ENCODE measurements around the gene CASZ1. TPM values are rescaled to one million over a fixed set of nuclear protein-coding genes. Genes with fewer than 3 reads are reported as not detected.

The CASZ1 gene
- total RNA-seq, 1 donor from 2014 or later = 4.0 TPM

GRCh38 chr1:10620776-10621175 is 175.7 kb downstream of the CASZ1 start:
- DNase-seq (ENCODE audit: low read depth) = no peak
- no peak for TF ChIP-seq CTCF (IDR thresholded peaks at IDR 0.05; ENCODE audit: insufficient read depth, low read depth, low read length)
- TF ChIP-seq EZH2 (IDR thresholded peaks at IDR 0.05; ENCODE audit: insufficient read depth, low read length) = no peak

GRCh38 chr1:10617931-10618885 is 178.2 kb downstream of the CASZ1 start:
- no peak for DNase-seq (ENCODE audit: low read depth)
- Histone ChIP-seq H3K4me2 (ENCODE audit: low read length) (no peak overlapping the region), H2AFZ (ENCODE audit: low read depth, low read length) (no peak overlapping the region), H3K4me1 (ENCODE audit: insufficient read depth, low read length) (peaks cover 8% of the 10 kb centered on the region), H3K4me3 (ENCODE audit: insufficient read depth, low read depth, low read length) (no peak overlapping the region), H3K27me3 (ENCODE audit: insufficient read depth, low read length) (no peaks in the 10 kb centered on the region), H3K27ac (ENCODE audit: low read depth, low read length) (no peak overlapping the region), H3K79me2 (ENCODE audit: insufficient read depth, low read length) (no peaks in the 10 kb centered on the region), H3K36me3 (ENCODE audit: insufficient read depth, low read length) (no peaks in the 10 kb centered on the region), H3K9ac (ENCODE audit: low read length) (no peak overlapping the region), H4K20me1 (ENCODE audit: insufficient read depth, low read length) (peaks cover 43% of the 10 kb centered on the region), H3K9me3 (ENCODE audit: insufficient read depth, low read depth, low read length) (no peaks in the 10 kb centered on the region)
- Mint-ChIP-seq H3K4me1 (ENCODE audit: low read depth, unreplicated experiment) (no peaks in the 10 kb centered on the region), H3K9me3 (ENCODE audit: unreplicated experiment) (no peaks in the 10 kb centered on the region), H3K4me3 (ENCODE audit: unreplicated experiment) (no peak overlapping the region), H3K27ac (ENCODE audit: unreplicated experiment) (no peak overlapping the region), H3K36me3 (ENCODE audit: low read depth, unreplicated experiment) (peaks cover 13% of the 10 kb centered on the region), H3K27me3 (ENCODE audit: low read depth, unreplicated experiment) (no peaks in the 10 kb centered on the region)
- no peak for TF ChIP-seq EZH2 (IDR thresholded peaks at IDR 0.05; ENCODE audit: insufficient read depth, low read length)
- TF ChIP-seq CTCF (IDR thresholded peaks at IDR 0.05; ENCODE audit: insufficient read depth, low read depth, low read length) = no peak
- no peak for FAIRE-seq

More at GRCh38 chr1:10620776-10621175, 175.7 kb downstream of the CASZ1 start:
- Mint-ChIP-seq H3K4me3 (ENCODE audit: unreplicated experiment) (no peak overlapping the region), H3K4me1 (ENCODE audit: low read depth, unreplicated experiment) (no peaks in the 10 kb centered on the region), H3K27me3 (ENCODE audit: low read depth, unreplicated experiment) (no peaks in the 10 kb centered on the region), H3K9me3 (ENCODE audit: unreplicated experiment) (no peaks in the 10 kb centered on the region), H3K36me3 (ENCODE audit: low read depth, unreplicated experiment) (peaks cover 18% of the 10 kb centered on the region), H3K27ac (ENCODE audit: unreplicated experiment) (no peak overlapping the region)
- H3K4me1 ChIP-seq (ENCODE audit: insufficient read depth, low read length) = peaks cover 3% of the 10 kb centered on the region
- no peak overlapping the region for H3K4me2 ChIP-seq (ENCODE audit: low read length)
- no peak overlapping the region for H3K9ac ChIP-seq (ENCODE audit: low read length)
- no peaks in the 10 kb centered on the region for H3K27me3 ChIP-seq (ENCODE audit: insufficient read depth, low read length)
- no peak overlapping the region for H3K4me3 ChIP-seq (ENCODE audit: insufficient read depth, low read depth, low read length)
- H3K27ac ChIP-seq (ENCODE audit: low read depth, low read length) = no peak overlapping the region
- H4K20me1 ChIP-seq (ENCODE audit: insufficient read depth, low read length) = peaks cover 18% of the 10 kb centered on the region
- H2AFZ ChIP-seq (ENCODE audit: low read depth, low read length) = no peak overlapping the region
- FAIRE-seq = no peak
- H3K9me3 ChIP-seq (ENCODE audit: insufficient read depth, low read depth, low read length) = no peaks in the 10 kb centered on the region
- no peaks in the 10 kb centered on the region for H3K36me3 ChIP-seq (ENCODE audit: insufficient read depth, low read length)
- no peaks in the 10 kb centered on the region for H3K79me2 ChIP-seq (ENCODE audit: insufficient read depth, low read length)

- peaks cover 8% of the 10 kb centered on the region for H3K4me1 ChIP-seq (ENCODE audit: insufficient read depth, low read length)
- no peak overlapping the region for H3K4me2 ChIP-seq (ENCODE audit: low read length)
- no peak overlapping the region for H2AFZ ChIP-seq (ENCODE audit: low read depth, low read length)
- peaks cover 3% of the 10 kb centered on the region for H3K79me2 ChIP-seq (ENCODE audit: insufficient read depth, low read length)
- Mint-ChIP-seq H3K9me3 (ENCODE audit: unreplicated experiment) (no peaks in the 10 kb centered on the region), H3K4me1 (ENCODE audit: low read depth, unreplicated experiment) (no peaks in the 10 kb centered on the region), H3K27me3 (ENCODE audit: low read depth, unreplicated experiment) (no peaks in the 10 kb centered on the region), H3K27ac (ENCODE audit: unreplicated experiment) (no peak overlapping the region), H3K4me3 (ENCODE audit: unreplicated experiment) (no peak overlapping the region), H3K36me3 (ENCODE audit: low read depth, unreplicated experiment) (peaks cover 13% of the 10 kb centered on the region)
- no peaks in the 10 kb centered on the region for H3K27me3 ChIP-seq (ENCODE audit: insufficient read depth, low read length)
- H3K4me3 ChIP-seq (ENCODE audit: insufficient read depth, low read depth, low read length) = no peak overlapping the region
- H3K36me3 ChIP-seq (ENCODE audit: insufficient read depth, low read length) = no peaks in the 10 kb centered on the region
- no peaks in the 10 kb centered on the region for H3K9me3 ChIP-seq (ENCODE audit: insufficient read depth, low read depth, low read length)
- H4K20me1 ChIP-seq (ENCODE audit: insufficient read depth, low read length) = peaks cover 52% of the 10 kb centered on the region
- H3K27ac ChIP-seq (ENCODE audit: low read depth, low read length) = no peak overlapping the region
- H3K9ac ChIP-seq (ENCODE audit: low read length) = no peak overlapping the region
- no peak for TF ChIP-seq CTCF (IDR thresholded peaks at IDR 0.05; ENCODE audit: insufficient read depth, low read depth, low read length)
- TF ChIP-seq EZH2 (IDR thresholded peaks at IDR 0.05; ENCODE audit: insufficient read depth, low read length) = no peak
- DNase-seq (ENCODE audit: low read depth) = no peak
- FAIRE-seq = no peak
Measured at GRCh38 chr1:10617318-10617717, 179.1 kb downstream of the CASZ1 start.
